ENCODE measurements around the gene WFS1. TPM values are rescaled to one million over a fixed set of nuclear protein-coding genes. Genes with fewer than 3 reads are reported as not detected.

Gene WFS1
- total RNA-seq, 2 experiments from 2014 or later, result 1.3 to 1.7 TPM

- ChIA-PET POLR2A (no interaction called here), CTCF (no interaction called here)
- no peaks in the 10 kb centered on the region for H3K9me3 ChIP-seq (ENCODE audit: control insufficient read depth in 1 of 2, insufficient read depth in 1 of 2, low read length in 2 of 2)
- H3K36me3 ChIP-seq (ENCODE audit: insufficient read depth, low read length), result no peaks in the 10 kb centered on the region
- peaks cover 27% of the 10 kb centered on the region for H3K27me3 Mint-ChIP-seq
- H3K36me3 Mint-ChIP-seq (ENCODE audit: low read depth), result no peaks in the 10 kb centered on the region
- H3K27ac ChIP-seq (ENCODE audit: low read depth in 1 of 2, low read length in 2 of 2), result no peak overlapping the region
- no peak overlapping the region for H3K4me3 ChIP-seq (ENCODE audit: low read length)
- no peaks in the 10 kb centered on the region for H3K4me1 ChIP-seq (ENCODE audit: insufficient read depth, low read length)
- DNase-seq (no peak), ATAC-seq (ENCODE audit: poor library complexity) (no peak)
- no peak overlapping the region for H3K27ac Mint-ChIP-seq
- H3K4me1 Mint-ChIP-seq (ENCODE audit: low read depth), result peaks cover 1% of the 10 kb centered on the region
- H3K4me3 Mint-ChIP-seq, result no peak overlapping the region
- H3K9me3 Mint-ChIP-seq, result no peaks in the 10 kb centered on the region
- intact Hi-C loops (cut with DNase I, micrococcal nuclease), result loop anchor here in 1 of 2 experiments (10.0 kb wide), 1 partner anchor 382 kb away; the partner anchor contains the start of gene MRFAP1
- TF ChIP-seq, protein P1, sequence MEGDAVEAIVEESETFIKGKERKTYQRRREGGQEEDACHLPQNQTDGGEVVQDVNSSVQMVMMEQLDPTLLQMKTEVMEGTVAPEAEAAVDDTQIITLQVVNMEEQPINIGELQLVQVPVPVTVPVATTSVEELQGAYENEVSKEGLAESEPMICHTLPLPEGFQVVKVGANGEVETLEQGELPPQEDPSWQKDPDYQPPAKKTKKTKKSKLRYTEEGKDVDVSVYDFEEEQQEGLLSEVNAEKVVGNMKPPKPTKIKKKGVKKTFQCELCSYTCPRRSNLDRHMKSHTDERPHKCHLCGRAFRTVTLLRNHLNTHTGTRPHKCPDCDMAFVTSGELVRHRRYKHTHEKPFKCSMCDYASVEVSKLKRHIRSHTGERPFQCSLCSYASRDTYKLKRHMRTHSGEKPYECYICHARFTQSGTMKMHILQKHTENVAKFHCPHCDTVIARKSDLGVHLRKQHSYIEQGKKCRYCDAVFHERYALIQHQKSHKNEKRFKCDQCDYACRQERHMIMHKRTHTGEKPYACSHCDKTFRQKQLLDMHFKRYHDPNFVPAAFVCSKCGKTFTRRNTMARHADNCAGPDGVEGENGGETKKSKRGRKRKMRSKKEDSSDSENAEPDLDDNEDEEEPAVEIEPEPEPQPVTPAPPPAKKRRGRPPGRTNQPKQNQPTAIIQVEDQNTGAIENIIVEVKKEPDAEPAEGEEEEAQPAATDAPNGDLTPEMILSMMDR (IDR thresholded peaks at IDR 0.05), result no peak
- H3K27me3 ChIP-seq (ENCODE audit: control insufficient read depth in 1 of 2, insufficient read depth in 2 of 2, low read length in 2 of 2), result peaks cover 0 to 3% of the 10 kb centered on the region in 2 experiments
Measured at GRCh38 chr4:6262847-6263487, 6.7 kb upstream of the WFS1 start.

GRCh38 chr4:6263526-6264224, 6.0 kb upstream of the WFS1 start:
- POLR2A ChIA-PET, result no interaction called here
- Histone ChIP-seq H3K27me3 (ENCODE audit: control insufficient read depth in 1 of 2, insufficient read depth in 2 of 2, low read length in 2 of 2) (peaks cover 0 to 3% of the 10 kb centered on the region in 2 experiments), H3K4me3 (ENCODE audit: low read length) (no peak overlapping the region), H3K4me1 (ENCODE audit: insufficient read depth, low read length) (peaks cover 2% of the 10 kb centered on the region), H3K9me3 (ENCODE audit: control insufficient read depth in 1 of 2, insufficient read depth in 1 of 2, low read length in 2 of 2) (no peaks in the 10 kb centered on the region), H3K27ac (ENCODE audit: low read depth in 1 of 2, low read length in 2 of 2) (no peak overlapping the region), H3K36me3 (ENCODE audit: insufficient read depth, low read length) (no peaks in the 10 kb centered on the region)
- Mint-ChIP-seq H3K9me3 (no peaks in the 10 kb centered on the region), H3K4me3 (no peak overlapping the region), H3K4me1 (ENCODE audit: low read depth) (peaks cover 5% of the 10 kb centered on the region), H3K36me3 (ENCODE audit: low read depth) (no peaks in the 10 kb centered on the region), H3K27me3 (peaks cover 23% of the 10 kb centered on the region), H3K27ac (no peak overlapping the region)
- DNase-seq (no peak), ATAC-seq (ENCODE audit: poor library complexity) (no peak)
- TF ChIP-seq, protein P1 (IDR thresholded peaks at IDR 0.05), result no peak
- intact Hi-C loops (cut with DNase I, micrococcal nuclease), result loop anchor here in 1 of 2 experiments (10.0 kb wide), 1 partner anchor 381 kb away; the partner anchor contains the start of gene MRFAP1
- CTCF ChIA-PET, result no interaction called here

GRCh38 chr4:6264225-6264540, 5.5 kb upstream of the WFS1 start:
- ChIA-PET POLR2A (no interaction called here), CTCF (no interaction called here)
- H3K9me3 ChIP-seq (ENCODE audit: control insufficient read depth in 1 of 2, insufficient read depth in 1 of 2, low read length in 2 of 2), result no peaks in the 10 kb centered on the region
- H3K36me3 ChIP-seq (ENCODE audit: insufficient read depth, low read length), result no peaks in the 10 kb centered on the region
- H3K4me3 ChIP-seq (ENCODE audit: low read length), result no peak overlapping the region
- H3K27ac Mint-ChIP-seq, result no peak overlapping the region
- TF ChIP-seq, protein P1 (IDR thresholded peaks at IDR 0.05), result no peak
- no peak for ATAC-seq (ENCODE audit: poor library complexity)
- intact Hi-C loops (cut with DNase I, micrococcal nuclease), result loop anchor here in 1 of 2 experiments (10.0 kb wide), 1 partner anchor 381 kb away; the partner anchor contains the start of gene MRFAP1
- H3K27me3 ChIP-seq (ENCODE audit: control insufficient read depth in 1 of 2, insufficient read depth in 2 of 2, low read length in 2 of 2), result peaks cover 0 to 3% of the 10 kb centered on the region in 2 experiments
- peaks cover 9% of the 10 kb centered on the region for H3K4me1 Mint-ChIP-seq (ENCODE audit: low read depth)
- no peak overlapping the region for H3K4me3 Mint-ChIP-seq
- peak in 5 of 14 experiments; percentile 13 to 51 (median 35) for DNase-seq
- H3K4me1 ChIP-seq (ENCODE audit: insufficient read depth, low read length), result peaks cover 7% of the 10 kb centered on the region
- no peak overlapping the region for H3K27ac ChIP-seq (ENCODE audit: low read depth in 1 of 2, low read length in 2 of 2)
- H3K9me3 Mint-ChIP-seq, result no peaks in the 10 kb centered on the region
- H3K27me3 Mint-ChIP-seq, result peaks cover 19% of the 10 kb centered on the region
- H3K36me3 Mint-ChIP-seq (ENCODE audit: low read depth), result no peaks in the 10 kb centered on the region
